Astrocyte of the hippocampus (primary cell): ENCODE data around the gene SAMHD1.
A peak's percentile ranks its signal among the peaks of the same experiment; 100 is the strongest.
"Not testable (repeated sequence)": the region's sequence is repeated elsewhere in the genome, so short reads cannot be mapped to it uniquely, and the experiment has no call there.

Source experiments
- DNase-seq: peaks from one replicate; pipeline ENCODE4 v3.0.0; 2011; ENCODE audit warnings: low read depth, low spot score

The SAMHD1 gene

GRCh38 chr20:36916199-36916598 lies 35.3 kb downstream of the SAMHD1 start:
- DNase-seq: no peak

GRCh38 chr20:36908603-36909002 lies 42.9 kb downstream of the SAMHD1 start:
- no peak for DNase-seq

- not testable (repeated sequence) for DNase-seq
Observed at GRCh38 chr20:36906086-36906485, 45.4 kb downstream of the SAMHD1 start.

- not testable (repeated sequence) for DNase-seq
Observed at GRCh38 chr20:36905566-36905965, 45.9 kb downstream of the SAMHD1 start.

- no peak for DNase-seq
Observed at GRCh38 chr20:36904690-36905089, 46.8 kb downstream of the SAMHD1 start.

GRCh38 chr20:36895036-36895435 lies 56.5 kb downstream of the SAMHD1 start:
- no peak for DNase-seq

GRCh38 chr20:36893801-36894200 lies 57.7 kb downstream of the SAMHD1 start:
- no peak for DNase-seq

- DNase-seq: no peak
Observed at GRCh38 chr20:36891211-36891610, 60.3 kb downstream of the SAMHD1 start.

GRCh38 chr20:36890586-36890985 lies 60.9 kb downstream of the SAMHD1 start:
- no peak for DNase-seq

- no peak for DNase-seq
Observed at GRCh38 chr20:36888880-36889516, 62.5 kb downstream of the SAMHD1 start.

GRCh38 chr20:36887752-36888090 lies 63.8 kb downstream of the SAMHD1 start:
- no peak for DNase-seq

- DNase-seq: peak; percentile 89
Observed at GRCh38 chr20:36886859-36887751, 64.4 kb downstream of the SAMHD1 start.

GRCh38 chr20:36885356-36885755 lies 66.2 kb downstream of the SAMHD1 start:
- DNase-seq: no peak

GRCh38 chr20:36883977-36884535 lies 67.5 kb downstream of the SAMHD1 start:
- DNase-seq: no peak

GRCh38 chr20:36881888-36882287 lies 69.6 kb downstream of the SAMHD1 start:
- no peak for DNase-seq

GRCh38 chr20:36881331-36881730 lies 70.2 kb downstream of the SAMHD1 start:
- DNase-seq: no peak

- no peak for DNase-seq
Observed at GRCh38 chr20:36880741-36881250, 70.7 kb downstream of the SAMHD1 start.

GRCh38 chr20:36878941-36879340 lies 72.6 kb downstream of the SAMHD1 start:
- DNase-seq: no peak

GRCh38 chr20:36876473-36876833 lies 75.1 kb downstream of the SAMHD1 start:
- DNase-seq: no peak

GRCh38 chr20:36875702-36876472 lies 75.6 kb downstream of the SAMHD1 start, which contains the start of gene TLDC2:
TSS of gene TLDC2 (plus strand) at chr20:36876138. CDS start at chr20:36876175, 37 bp downstream.
- DNase-seq: no peak

- not testable (repeated sequence) for DNase-seq
Observed at GRCh38 chr20:36875093-36875492, 76.4 kb downstream of the SAMHD1 start.
